Esophagus squamous epithelium (tissue), 5 donors: ENCODE results near the gene PPAN. TPM values are rescaled to one million over a fixed set of nuclear protein-coding genes. Genes with fewer than 3 reads are reported as not detected.

ENCODE experiments used
- DNase-seq: peaks from one replicate; lab custom pipeline; 2025; lab: John Stamatoyannopoulos, UW
- H3K27ac ChIP-seq, 4 donors: fragments of 200-600 bp; sonication (generic); one replicate each; pipeline ENCODE4 v1.5.1; 2016 to 2019; ENCODE audit warnings: mild to moderate bottlenecking in 1 of 4
- H3K27me3 ChIP-seq, 4 donors: fragments of 200-600 bp; sonication (generic); 1 replicate in 3 of 4; 2 replicates in 1 of 4; pipeline versions ENCODE4 v1.5.1 to v1.6.0; 2017 to 2021; ENCODE audit warnings: antibody characterized with exemption in 1 of 4
- H3K36me3 ChIP-seq, 3 donors: fragments of 200-600 bp; sonication (generic); one replicate each; pipeline ENCODE4 v1.5.1; 2016 to 2019
- H3K4me1 ChIP-seq, 3 donors: fragments of 200-600 bp; sonication (generic); one replicate each; pipeline ENCODE4 v1.5.1; 2017 to 2019
- H3K4me3 ChIP-seq, 4 donors: fragments of 200-600 bp; sonication (generic); 1 replicate in 3 of 4; 2 replicates in 1 of 4; pipeline ENCODE4 v1.5.1; 2016 to 2019; ENCODE audit warnings: mild to moderate bottlenecking in 2 of 4, moderate library complexity in 1 of 4
- H3K9me3 ChIP-seq, 3 donors: fragments of 200-600 bp; sonication (generic); one replicate each; pipeline ENCODE4 v1.5.1; 2016 to 2019
- POLR2A ChIP-seq, 4 donors: fragments of 450-650 bp; IDR thresholded peaks; one replicate each; pipeline ENCODE4 v1.6.1; 2017; ENCODE audit warnings: antibody characterized with exemption in 4 of 4, mild to moderate bottlenecking in 4 of 4, moderate library complexity in 3 of 4
- WGBS, 2 donors: methylation state at CpG; one replicate each; pipeline ENCODE4 v1.1.5; 2018; 5-methylcytosine and 5-hydroxymethylcytosine counted together
- intact Hi-C: fragments of 100-400 bp; cut with DNase I; formaldehyde crosslinking; loops from one replicate; pipeline ENCODE4 v1.15.0; 2022
- total RNA-seq, 4 donors: library from RNA; depleted of rRNA; stranded (reverse); fragments of >200 nt; gene quantifications; one replicate each; pipeline ENCODE4 v1.1.0, GENCODE V29; 2016
- TF ChIP-seq, protein P1 (sequence below), 6 experiments: fragments of 450-650 bp in 4 of 6; fragments of 200-600 bp in 2 of 6; sonication (generic) in 2 of 6; IDR thresholded peaks; one replicate each; pipeline ENCODE4 v1.5.1; 2016 to 2019; ENCODE audit warnings: antibody characterized with exemption in 6 of 6, mild to moderate bottlenecking in 4 of 6, moderate library complexity in 4 of 6
- donor health status: DM: yes; HTN: yes; CAD: no.

PPAN gene
- total RNA-seq, 4 donors from 2014 or later: 31.9 to 56.1 (median 39.6) TPM

DNA sequence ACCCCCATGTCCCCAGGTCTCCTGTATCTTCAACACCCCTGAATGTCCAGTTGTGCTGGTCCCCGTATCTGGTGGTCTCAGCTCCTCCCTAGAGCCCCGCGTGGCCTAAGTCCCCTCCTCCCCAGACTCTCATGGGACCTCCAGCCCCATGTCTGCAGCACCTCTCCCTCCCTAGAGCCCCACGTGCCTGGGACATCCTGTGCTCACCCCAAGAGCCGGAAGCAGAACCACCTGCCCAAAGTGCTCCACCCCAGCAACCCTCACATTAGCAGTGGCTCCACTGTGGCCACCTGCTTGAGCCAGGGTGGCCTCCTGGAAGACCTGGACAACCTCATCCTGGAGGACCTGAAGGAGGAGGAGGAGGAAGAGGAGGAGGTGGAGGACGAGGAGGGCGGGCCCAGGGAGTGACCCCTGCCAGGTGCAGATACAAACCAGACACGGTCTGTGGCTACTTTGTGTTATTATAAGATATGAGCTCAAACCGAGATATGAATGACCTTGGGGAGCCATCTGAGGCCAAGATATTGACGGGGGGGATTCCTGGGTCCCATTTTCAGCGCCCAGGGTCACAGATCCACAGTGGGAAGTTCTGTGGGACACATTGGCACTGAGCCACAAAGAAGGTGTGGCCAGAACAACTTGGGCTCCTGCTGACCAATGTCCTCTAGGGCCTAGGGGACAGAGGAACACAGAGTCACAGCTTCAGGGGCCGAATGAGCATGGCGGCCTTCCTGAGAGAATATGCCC is 14.1 kb upstream of the PPAN start:
- DNase-seq: no peak

DNA sequence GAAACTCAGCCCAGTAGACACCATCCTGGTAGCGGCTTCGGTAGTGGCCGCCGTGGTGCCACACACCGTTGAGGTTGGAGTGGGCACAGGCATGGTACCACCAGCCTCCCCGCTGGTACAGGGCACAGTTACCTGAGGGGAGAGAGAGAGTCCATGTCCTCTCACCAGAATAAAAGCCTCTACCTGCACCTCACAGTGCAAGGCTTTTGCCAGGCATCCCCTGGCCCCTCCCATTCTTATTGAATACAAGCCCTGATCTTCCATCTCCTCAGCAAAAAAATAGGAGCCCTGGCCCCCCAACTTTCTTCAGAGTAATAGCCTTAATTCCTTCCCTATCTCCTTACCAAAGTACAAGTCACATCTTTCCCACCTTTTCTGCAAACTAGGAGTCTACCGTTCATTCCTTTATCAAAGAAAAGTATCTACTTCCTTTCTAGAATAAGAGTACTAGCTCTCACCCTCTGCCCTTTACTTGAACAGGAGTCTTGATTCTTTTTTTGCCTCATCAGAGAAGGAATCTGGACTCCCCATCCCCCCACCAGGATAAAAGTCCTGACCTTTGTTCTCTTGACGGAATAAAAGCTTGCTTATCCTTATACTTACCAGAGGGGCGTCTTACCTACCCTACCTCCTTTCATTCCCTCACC is 13.4 kb upstream of the PPAN start:
- Histone ChIP-seq H3K9me3 (no peaks in the 10 kb centered on the region), H3K36me3 (peaks cover 0 to 51% (median 10%) of the 10 kb centered on the region in 3 donors)
- TF ChIP-seq, protein P1, sequence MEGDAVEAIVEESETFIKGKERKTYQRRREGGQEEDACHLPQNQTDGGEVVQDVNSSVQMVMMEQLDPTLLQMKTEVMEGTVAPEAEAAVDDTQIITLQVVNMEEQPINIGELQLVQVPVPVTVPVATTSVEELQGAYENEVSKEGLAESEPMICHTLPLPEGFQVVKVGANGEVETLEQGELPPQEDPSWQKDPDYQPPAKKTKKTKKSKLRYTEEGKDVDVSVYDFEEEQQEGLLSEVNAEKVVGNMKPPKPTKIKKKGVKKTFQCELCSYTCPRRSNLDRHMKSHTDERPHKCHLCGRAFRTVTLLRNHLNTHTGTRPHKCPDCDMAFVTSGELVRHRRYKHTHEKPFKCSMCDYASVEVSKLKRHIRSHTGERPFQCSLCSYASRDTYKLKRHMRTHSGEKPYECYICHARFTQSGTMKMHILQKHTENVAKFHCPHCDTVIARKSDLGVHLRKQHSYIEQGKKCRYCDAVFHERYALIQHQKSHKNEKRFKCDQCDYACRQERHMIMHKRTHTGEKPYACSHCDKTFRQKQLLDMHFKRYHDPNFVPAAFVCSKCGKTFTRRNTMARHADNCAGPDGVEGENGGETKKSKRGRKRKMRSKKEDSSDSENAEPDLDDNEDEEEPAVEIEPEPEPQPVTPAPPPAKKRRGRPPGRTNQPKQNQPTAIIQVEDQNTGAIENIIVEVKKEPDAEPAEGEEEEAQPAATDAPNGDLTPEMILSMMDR (IDR thresholded peaks at IDR 0.05): no peak
- no peak for TF ChIP-seq POLR2A (IDR thresholded peaks at IDR 0.05)

More for the DNA sequence above, 14.1 kb upstream of the PPAN start:
- Histone ChIP-seq H3K4me1 (peaks cover 10 to 25% (median 12%) of the 10 kb centered on the region in 3 donors), H3K36me3 (peaks cover 0 to 51% (median 10%) of the 10 kb centered on the region in 3 donors), H3K27me3 (no peaks in the 10 kb centered on the region), H3K27ac (no peak overlapping the region), H3K9me3 (no peaks in the 10 kb centered on the region), H3K4me3 (no peak overlapping the region)
- intact Hi-C loops: no loop called here
- TF ChIP-seq, protein P1 (IDR thresholded peaks at IDR 0.05): no peak
- TF ChIP-seq POLR2A (IDR thresholded peaks at IDR 0.05): no peak
- WGBS, 2 donors: 82 to 92% methylated on average over 5 to 11 of the region's 13 CpGs

DNA sequence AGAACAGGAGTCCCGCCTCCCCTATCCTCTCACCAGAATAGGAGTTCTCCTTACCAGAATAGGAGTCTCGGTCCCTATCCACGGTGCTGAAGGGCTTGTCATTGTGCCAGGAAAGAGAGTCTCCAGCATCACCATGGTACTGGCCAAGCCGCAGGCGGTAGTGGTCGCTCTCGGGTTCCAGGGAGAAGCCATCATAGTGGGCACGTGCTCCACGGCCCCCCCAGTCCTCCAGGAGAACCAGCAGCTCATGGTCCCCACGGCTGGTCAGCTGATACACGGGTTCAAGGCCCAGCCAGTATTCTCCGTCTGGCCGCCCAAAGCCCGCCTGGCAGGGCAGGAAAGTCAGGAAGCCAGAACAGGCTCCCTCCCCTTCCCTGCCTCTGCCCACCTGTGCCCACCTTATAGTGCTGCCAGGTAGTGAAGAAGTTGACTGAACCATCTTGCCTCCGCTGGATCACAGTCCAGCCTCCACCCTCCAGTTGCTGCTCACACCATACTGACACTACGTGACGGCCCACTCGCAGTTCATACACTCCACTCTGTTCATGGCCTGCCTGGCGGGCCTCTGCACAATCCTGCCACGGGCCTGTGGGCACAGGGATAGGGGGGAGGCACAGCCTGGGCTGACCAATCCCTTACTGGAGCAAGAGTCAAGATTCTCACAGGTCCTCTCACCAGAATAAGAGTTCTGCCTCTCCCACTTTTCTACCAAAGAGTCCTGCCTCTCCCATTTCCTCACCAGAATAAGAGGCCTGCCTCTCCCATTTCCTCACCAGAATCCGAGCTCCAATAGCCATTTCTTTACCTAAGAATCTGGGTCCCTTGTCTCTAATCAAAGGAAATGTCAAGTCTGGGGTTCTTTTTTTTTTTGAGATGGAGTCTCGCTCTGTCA is 12.6 kb upstream of the PPAN start:
- 84 to 90% methylated on average over 8 to 16 of the region's 22 CpGs for WGBS, 2 donors
- DNase-seq: no peak
- intact Hi-C loops: no loop called here
- H3K27me3 ChIP-seq: no peaks in the 10 kb centered on the region
- H3K9me3 ChIP-seq: no peaks in the 10 kb centered on the region
- TF ChIP-seq, protein P1 (IDR thresholded peaks at IDR 0.05): no peak
- no peak for TF ChIP-seq POLR2A (IDR thresholded peaks at IDR 0.05)
- H3K36me3 ChIP-seq: peaks cover 0 to 51% (median 10%) of the 10 kb centered on the region in 3 donors
- H3K4me3 ChIP-seq: no peak overlapping the region
- no peak overlapping the region for H3K27ac ChIP-seq
- H3K4me1 ChIP-seq: peaks cover 9 to 17% (median 10%) of the 10 kb centered on the region in 3 donors

More for the DNA sequence above, 13.4 kb upstream of the PPAN start:
- Histone ChIP-seq H3K4me3 (no peak overlapping the region), H3K27ac (no peak overlapping the region), H3K27me3 (no peaks in the 10 kb centered on the region), H3K4me1 (peaks cover 9 to 18% (median 10%) of the 10 kb centered on the region in 3 donors)
- intact Hi-C loops: no loop called here
- WGBS, 2 donors: 82 to 88% methylated on average over 5 to 6 of the region's 9 CpGs
- no peak for DNase-seq

DNA sequence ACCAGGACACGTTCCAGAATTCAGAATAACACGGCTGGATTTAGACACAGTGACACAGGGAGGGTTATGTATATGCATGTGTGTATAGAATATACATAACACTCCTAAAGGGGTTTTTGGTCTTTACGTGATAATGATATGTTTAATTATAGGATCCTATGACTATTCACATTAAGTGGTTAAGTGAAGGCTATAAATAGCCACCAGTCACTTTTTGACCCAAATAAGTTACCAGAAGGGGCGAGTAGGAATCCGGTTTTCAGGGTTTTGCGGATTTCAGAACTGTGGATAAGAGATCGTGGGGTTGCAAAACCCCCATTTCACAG is 10.6 kb upstream of the PPAN start:
- Histone ChIP-seq H3K4me1 (peaks cover 9 to 17% (median 10%) of the 10 kb centered on the region in 3 donors), H3K36me3 (peaks cover 0 to 34% (median 0%) of the 10 kb centered on the region in 3 donors), H3K27me3 (no peaks in the 10 kb centered on the region), H3K9me3 (no peaks in the 10 kb centered on the region), H3K4me3 (peak overlapping the region in 3 of 4 donors; percentile 20 to 72 (median 56)), H3K27ac (peak overlapping the region; percentile 41 to 86 (median 81))
- intact Hi-C loops: no loop called here
- 29 to 30% methylated on average over 7 of the region's 7 CpGs for WGBS, 2 donors
- no peak for TF ChIP-seq POLR2A (IDR thresholded peaks at IDR 0.05)
- TF ChIP-seq, protein P1 (IDR thresholded peaks at IDR 0.05): no peak
- no peak for DNase-seq
